GM21423 (cell line): ENCODE results near the gene KIF26B.
"Not testable (repeated sequence)": the region's sequence is repeated elsewhere in the genome, so short reads cannot be mapped to it uniquely, and the experiment has no call there.

Experiments
- ATAC-seq: cut with Tn5 transposase; IDR thresholded peaks from one replicate; pipeline ENCODE4 v1.9.1; 2021; ENCODE audit warnings: mild to moderate bottlenecking, moderate library complexity; ENCODE audit not compliant: unreplicated experiment

Gene KIF26B

GRCh38 chr1:245154429-245155271 is at the start of gene KIF26B:
KIF26B (plus strand) TSS chr1:245154985; CDS start chr1:245155425, 440 bp downstream.
- ATAC-seq, result no peak

- no peak for ATAC-seq
These were observed 49.7 kb upstream of the KIF26B start for GRCh38 chr1:245105042-245105441.

- ATAC-seq, result no peak
These were observed 48.9 kb upstream of the KIF26B start for GRCh38 chr1:245105815-245106410.

- ATAC-seq, result no peak
These were observed 47.0 kb upstream of the KIF26B start for GRCh38 chr1:245107776-245108114.

GRCh38 chr1:245108246-245108645 is 46.5 kb upstream of the KIF26B start:
- no peak for ATAC-seq

GRCh38 chr1:245108909-245109308 is 45.9 kb upstream of the KIF26B start:
- no peak for ATAC-seq

GRCh38 chr1:245110406-245110805 is 44.4 kb upstream of the KIF26B start:
- no peak for ATAC-seq

- no peak for ATAC-seq
These were observed 43.7 kb upstream of the KIF26B start for GRCh38 chr1:245111073-245111472.

- ATAC-seq, result no peak
These were observed 41.1 kb upstream of the KIF26B start for GRCh38 chr1:245113649-245114048.

- ATAC-seq, result no peak
These were observed 38.7 kb upstream of the KIF26B start for GRCh38 chr1:245116131-245116530.

- no peak for ATAC-seq
These were observed 38.0 kb upstream of the KIF26B start for GRCh38 chr1:245116751-245117150.

GRCh38 chr1:245118066-245118465 is 36.7 kb upstream of the KIF26B start:
- ATAC-seq, result no peak

GRCh38 chr1:245118806-245119205 is 36.0 kb upstream of the KIF26B start:
- ATAC-seq, result no peak

- no peak for ATAC-seq
These were observed 33.3 kb upstream of the KIF26B start for GRCh38 chr1:245121523-245121922.

- ATAC-seq, result no peak
These were observed 30.5 kb upstream of the KIF26B start for GRCh38 chr1:245124241-245124640.

- no peak for ATAC-seq
These were observed 30.1 kb upstream of the KIF26B start for GRCh38 chr1:245124644-245125043.

- no peak for ATAC-seq
These were observed 28.3 kb upstream of the KIF26B start for GRCh38 chr1:245126530-245126929.

- no peak for ATAC-seq
These were observed 26.2 kb upstream of the KIF26B start for GRCh38 chr1:245128381-245129101.

GRCh38 chr1:245129319-245130240 is 25.2 kb upstream of the KIF26B start:
- no peak for ATAC-seq

- not testable (repeated sequence) for ATAC-seq
These were observed 24.3 kb upstream of the KIF26B start for GRCh38 chr1:245130281-245131025.
